Fibroblast of mammary gland (primary cell): ENCODE results near the gene BTBD10.

Experiments used
- DNase-seq: peaks from one replicate; pipeline ENCODE4 v3.0.0-alpha.2; 2010; ENCODE audit warnings: low read depth
- H3K4me3 ChIP-seq: 2 replicates; pipeline ENCODE4 v1.5.1; 2011; ENCODE audit warnings: low read depth, mild to moderate bottlenecking, low read length, moderate library complexity; ENCODE audit not compliant: control insufficient read depth
- CTCF ChIP-seq: conservative IDR thresholded peaks from 2 replicates; pipeline ENCODE4 v1.5.1; 2011; ENCODE audit warnings: low read depth, low read length, inconsistent platforms; ENCODE audit not compliant: control insufficient read depth, insufficient read depth

Gene BTBD10

GRCh38 chr11:13352711-13353110, 110.3 kb downstream of the BTBD10 start:
- DNase-seq = no peak
- H3K4me3 ChIP-seq = no peak overlapping the region
- TF ChIP-seq CTCF = no peak

GRCh38 chr11:13349581-13349980, 113.4 kb downstream of the BTBD10 start:
- TF ChIP-seq CTCF = no peak
- H3K4me3 ChIP-seq = no peak overlapping the region
- DNase-seq = no peak

GRCh38 chr11:13349046-13349445, 114.0 kb downstream of the BTBD10 start:
- DNase-seq = no peak
- H3K4me3 ChIP-seq = no peak overlapping the region
- no peak for TF ChIP-seq CTCF

- H3K4me3 ChIP-seq = no peak overlapping the region
- no peak for TF ChIP-seq CTCF
- DNase-seq = no peak
Measured at GRCh38 chr11:13348305-13348704, 114.7 kb downstream of the BTBD10 start.

- DNase-seq = no peak
- H3K4me3 ChIP-seq = no peak overlapping the region
- no peak for TF ChIP-seq CTCF
Measured at GRCh38 chr11:13347901-13348300, 115.1 kb downstream of the BTBD10 start.

- no peak overlapping the region for H3K4me3 ChIP-seq
- no peak for DNase-seq
- no peak for TF ChIP-seq CTCF
Measured at GRCh38 chr11:13346470-13346869, 116.6 kb downstream of the BTBD10 start.

GRCh38 chr11:13344818-13345217, 118.2 kb downstream of the BTBD10 start:
- no peak overlapping the region for H3K4me3 ChIP-seq
- no peak for DNase-seq
- no peak for TF ChIP-seq CTCF
